ENCODE data around the gene NEDD9. TPM values are rescaled to one million over a fixed set of nuclear protein-coding genes. Genes with fewer than 3 reads are reported as not detected.
A peak's percentile ranks its signal among the peaks of the same experiment; 100 is the strongest.

The NEDD9 gene
- total RNA-seq, 6 donors from 2014 or later, result 122 to 334 (median 173) TPM

DNA sequence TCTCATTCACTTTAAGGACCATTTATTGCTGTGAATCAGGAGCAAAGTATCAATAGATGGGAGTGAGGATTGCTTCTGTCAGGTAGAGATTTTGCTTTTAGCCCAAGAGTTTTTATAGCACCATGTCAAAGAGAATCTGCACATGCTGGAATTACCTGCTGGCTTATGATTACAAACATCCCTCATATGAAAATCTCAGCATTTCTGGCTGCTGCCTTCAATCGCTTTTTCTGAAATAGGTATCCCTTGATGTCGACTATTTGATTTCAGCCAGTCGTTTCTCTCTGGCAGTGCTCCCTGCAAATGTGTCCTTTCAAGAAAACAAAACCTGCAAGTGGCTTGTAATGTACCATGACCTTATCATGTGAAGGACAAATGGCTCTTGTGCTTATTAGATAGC is 34.5 kb upstream of the NEDD9 start:
- no peak for ATAC-seq (ENCODE audit: low FRiP score in 2 of 2)
- DNase-seq, result no peak
- Histone ChIP-seq H3K4me3 (no peak overlapping the region), H3K27me3 (no peaks in the 10 kb centered on the region), H3K36me3 (no peaks in the 10 kb centered on the region), H3K9me3 (no peaks in the 10 kb centered on the region), H3K27ac (no peak overlapping the region), H3K4me1 (peaks cover 38 to 44% (median 39%) of the 10 kb centered on the region in 4 donors)
- 74 to 79% methylated on average over 3 of the region's 3 CpGs for WGBS, 2 donors
- no peak for TF ChIP-seq POLR2AphosphoS5 (IDR thresholded peaks at IDR 0.05)
- TF ChIP-seq, protein P1, sequence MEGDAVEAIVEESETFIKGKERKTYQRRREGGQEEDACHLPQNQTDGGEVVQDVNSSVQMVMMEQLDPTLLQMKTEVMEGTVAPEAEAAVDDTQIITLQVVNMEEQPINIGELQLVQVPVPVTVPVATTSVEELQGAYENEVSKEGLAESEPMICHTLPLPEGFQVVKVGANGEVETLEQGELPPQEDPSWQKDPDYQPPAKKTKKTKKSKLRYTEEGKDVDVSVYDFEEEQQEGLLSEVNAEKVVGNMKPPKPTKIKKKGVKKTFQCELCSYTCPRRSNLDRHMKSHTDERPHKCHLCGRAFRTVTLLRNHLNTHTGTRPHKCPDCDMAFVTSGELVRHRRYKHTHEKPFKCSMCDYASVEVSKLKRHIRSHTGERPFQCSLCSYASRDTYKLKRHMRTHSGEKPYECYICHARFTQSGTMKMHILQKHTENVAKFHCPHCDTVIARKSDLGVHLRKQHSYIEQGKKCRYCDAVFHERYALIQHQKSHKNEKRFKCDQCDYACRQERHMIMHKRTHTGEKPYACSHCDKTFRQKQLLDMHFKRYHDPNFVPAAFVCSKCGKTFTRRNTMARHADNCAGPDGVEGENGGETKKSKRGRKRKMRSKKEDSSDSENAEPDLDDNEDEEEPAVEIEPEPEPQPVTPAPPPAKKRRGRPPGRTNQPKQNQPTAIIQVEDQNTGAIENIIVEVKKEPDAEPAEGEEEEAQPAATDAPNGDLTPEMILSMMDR (IDR thresholded peaks at IDR 0.05), result no peak
- TF ChIP-seq POLR2A (IDR thresholded peaks at IDR 0.05), result no peak
- TF ChIP-seq EP300 (IDR thresholded peaks at IDR 0.05), result no peak

DNA sequence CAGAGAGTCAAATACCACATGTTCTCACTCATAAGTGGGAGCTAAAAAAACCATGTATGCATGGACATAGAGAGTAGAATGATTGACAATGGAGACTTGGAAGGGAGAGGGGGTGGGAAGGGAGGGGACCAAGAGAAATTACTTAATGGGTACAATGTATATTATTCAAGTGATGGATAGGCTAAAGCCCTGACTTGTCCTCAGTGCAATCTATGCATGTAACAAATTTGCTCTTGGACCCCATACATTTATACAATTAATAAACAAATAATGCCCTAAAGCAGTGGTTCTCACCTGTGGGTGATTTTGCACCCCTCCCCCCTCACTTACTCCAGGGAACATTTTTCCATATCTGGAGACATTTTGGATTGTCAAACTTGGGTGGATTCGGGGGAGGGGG is 33.5 kb upstream of the NEDD9 start:
- 92 to 100% methylated on average over 1 of the region's 1 CpG for WGBS, 2 donors
- H3K4me3 ChIP-seq, result no peak overlapping the region
- no peak overlapping the region for H3K27ac ChIP-seq
- ATAC-seq (ENCODE audit: low FRiP score in 2 of 2) (no peak), DNase-seq (no peak)
- no peaks in the 10 kb centered on the region for H3K27me3 ChIP-seq
- H3K9me3 ChIP-seq, result no peaks in the 10 kb centered on the region
- no peaks in the 10 kb centered on the region for H3K36me3 ChIP-seq
- TF ChIP-seq, protein P1 (IDR thresholded peaks at IDR 0.05), result no peak
- TF ChIP-seq POLR2A (IDR thresholded peaks at IDR 0.05) (no peak), EP300 (IDR thresholded peaks at IDR 0.05) (no peak), POLR2AphosphoS5 (IDR thresholded peaks at IDR 0.05) (no peak)
- peaks cover 30 to 37% (median 33%) of the 10 kb centered on the region in 4 donors for H3K4me1 ChIP-seq

DNA sequence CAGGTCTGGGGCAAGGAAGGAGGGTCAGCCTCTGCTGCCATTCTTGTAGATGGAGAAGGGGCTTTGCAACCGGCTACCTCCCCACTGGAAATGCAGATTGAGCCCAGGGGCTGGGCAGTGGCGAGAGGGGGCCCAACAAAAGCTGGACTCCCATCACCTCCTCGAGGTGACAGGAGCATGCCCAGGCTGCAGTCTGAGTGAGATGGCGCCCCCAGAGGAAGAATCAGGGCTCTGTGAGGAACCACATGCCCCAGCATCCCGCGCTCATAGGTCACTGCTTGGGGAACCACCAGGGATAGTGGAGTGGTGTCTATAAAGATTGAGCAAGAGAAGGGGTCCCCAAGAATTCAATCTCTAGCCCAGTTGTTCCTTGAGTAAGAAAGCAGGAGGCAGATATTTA is 31.6 kb upstream of the NEDD9 start:
- H3K36me3 ChIP-seq, result no peaks in the 10 kb centered on the region
- no peaks in the 10 kb centered on the region for H3K9me3 ChIP-seq
- peaks cover 21 to 25% (median 24%) of the 10 kb centered on the region in 4 donors for H3K4me1 ChIP-seq
- DNase-seq (no peak), ATAC-seq (ENCODE audit: low FRiP score in 2 of 2) (no peak)
- H3K4me3 ChIP-seq, result no peak overlapping the region
- TF ChIP-seq, protein P1 (IDR thresholded peaks at IDR 0.05), result no peak
- TF ChIP-seq POLR2A (IDR thresholded peaks at IDR 0.05) (no peak), POLR2AphosphoS5 (IDR thresholded peaks at IDR 0.05) (no peak), EP300 (IDR thresholded peaks at IDR 0.05) (no peak)
- WGBS, 2 donors, result 93 to 100% methylated on average over 6 of the region's 6 CpGs
- no peaks in the 10 kb centered on the region for H3K27me3 ChIP-seq
- peak overlapping the region; percentile 58 to 77 (median 72) for H3K27ac ChIP-seq

DNA sequence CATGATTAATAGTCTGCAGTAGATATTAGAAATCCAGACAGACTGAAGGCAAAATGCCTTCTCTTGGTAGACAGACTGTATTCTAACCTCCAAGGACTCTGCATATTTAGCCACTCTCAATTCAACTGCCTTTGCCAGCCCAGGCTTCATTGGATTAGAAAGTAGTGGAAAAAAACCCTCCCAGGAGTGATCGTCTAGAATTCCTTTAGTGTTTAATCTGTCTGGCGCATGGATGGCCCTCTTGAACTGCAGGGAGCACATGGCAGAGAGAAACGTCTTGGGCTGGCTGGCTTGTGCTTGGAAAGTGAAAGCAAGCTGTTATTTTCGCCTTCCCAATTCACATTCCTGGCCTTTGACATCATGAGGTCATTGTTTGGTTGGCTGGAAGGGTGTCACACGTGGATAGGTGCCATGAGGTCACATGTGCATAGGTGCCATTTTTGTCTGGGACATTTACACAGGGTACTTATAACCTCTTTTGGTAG is 30.9 kb upstream of the NEDD9 start:
- Histone ChIP-seq H3K4me1 (peaks cover 27 to 32% (median 30%) of the 10 kb centered on the region in 4 donors), H3K4me3 (no peak overlapping the region), H3K36me3 (no peaks in the 10 kb centered on the region), H3K27me3 (no peaks in the 10 kb centered on the region), H3K9me3 (no peaks in the 10 kb centered on the region), H3K27ac (peak overlapping the region; percentile 68 to 77 (median 73))
- 14 to 45% methylated on average over 4 to 5 of the region's 5 CpGs for WGBS, 2 donors
- DNase-seq (peak in 1 of 2 donors; percentile 82), ATAC-seq (ENCODE audit: low FRiP score in 2 of 2) (peak; percentile 91 to 94)
- TF ChIP-seq, protein P1 (IDR thresholded peaks at IDR 0.05), result no peak
- peak; percentile 87 to 89 for TF ChIP-seq POLR2AphosphoS5 (IDR thresholded peaks at IDR 0.05)
- TF ChIP-seq EP300 (IDR thresholded peaks at IDR 0.05), result peak in 2 of 4 donors; percentile 55 to 84
- TF ChIP-seq POLR2A (IDR thresholded peaks at IDR 0.05), result peak in 1 of 4 donors; percentile 42

DNA sequence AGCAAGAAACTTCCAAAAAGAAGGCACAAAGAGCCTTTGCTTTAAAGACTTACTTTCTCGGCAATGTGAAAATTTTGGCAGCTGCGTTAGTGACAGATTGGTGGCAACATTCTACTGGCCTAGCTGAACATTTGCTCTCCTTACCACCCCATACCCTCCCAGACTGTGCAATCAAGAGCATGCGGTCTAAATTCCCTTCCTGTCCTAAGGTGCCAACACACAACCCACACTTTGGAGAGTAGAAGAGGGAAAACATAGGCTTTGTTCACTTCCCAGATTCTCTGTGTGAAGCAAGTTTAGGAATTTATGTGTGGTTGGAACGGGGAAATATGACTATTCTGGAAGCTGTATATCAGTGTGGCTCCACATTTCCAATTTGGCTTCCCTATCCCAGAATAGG is 29.8 kb upstream of the NEDD9 start:
- TF ChIP-seq POLR2AphosphoS5 (IDR thresholded peaks at IDR 0.05) (no peak), POLR2A (IDR thresholded peaks at IDR 0.05) (no peak), EP300 (IDR thresholded peaks at IDR 0.05) (no peak)
- TF ChIP-seq, protein P1 (IDR thresholded peaks at IDR 0.05), result no peak
- Histone ChIP-seq H3K4me3 (no peak overlapping the region), H3K9me3 (no peaks in the 10 kb centered on the region), H3K36me3 (no peaks in the 10 kb centered on the region), H3K4me1 (peaks cover 30 to 39% (median 35%) of the 10 kb centered on the region in 4 donors), H3K27me3 (no peaks in the 10 kb centered on the region), H3K27ac (peak overlapping the region; percentile 58 to 77 (median 73))
- peak; percentile 21 to 61 for ATAC-seq (ENCODE audit: low FRiP score in 2 of 2)
- DNase-seq, result no peak
- 63 to 65% methylated on average over 4 of the region's 4 CpGs for WGBS, 2 donors

Data from upper lobe of left lung (tissue), 6 donors.